ENCODE data around the gene KLHL11. TPM values are rescaled to one million over a fixed set of nuclear protein-coding genes. Genes with fewer than 3 reads are reported as not detected.

The KLHL11 gene
- polyA plus RNA-seq, 1 donor (not counting 4 experiments of a cell fraction or from before 2014, with no cell fraction given): 5.2 TPM

DNA sequence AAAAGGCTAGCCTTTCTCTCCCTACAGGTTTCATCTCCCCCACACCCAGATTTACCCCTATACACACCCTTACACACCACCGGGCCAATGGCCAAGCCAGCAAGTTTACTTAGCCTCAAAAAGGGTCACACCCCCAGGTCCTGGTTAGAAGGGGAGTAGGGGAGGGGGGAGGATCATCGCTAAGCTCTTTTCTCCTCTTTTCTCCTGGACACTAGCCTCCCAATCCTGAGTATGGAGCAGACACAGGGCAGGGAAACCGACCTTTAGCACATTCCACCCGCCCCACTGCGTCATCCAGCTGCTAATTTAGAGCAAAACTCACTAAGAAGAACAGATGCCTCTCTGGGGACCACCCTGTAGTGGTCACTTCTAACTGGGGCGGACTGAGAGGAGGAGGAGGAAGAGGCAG is 49.1 kb upstream of the KLHL11 start:
- peaks cover 68% of the 10 kb centered on the region for H4K20me1 ChIP-seq (ENCODE audit: control insufficient read depth, extremely low read depth, insufficient read depth, low read length)
- TF ChIP-seq, protein P1, sequence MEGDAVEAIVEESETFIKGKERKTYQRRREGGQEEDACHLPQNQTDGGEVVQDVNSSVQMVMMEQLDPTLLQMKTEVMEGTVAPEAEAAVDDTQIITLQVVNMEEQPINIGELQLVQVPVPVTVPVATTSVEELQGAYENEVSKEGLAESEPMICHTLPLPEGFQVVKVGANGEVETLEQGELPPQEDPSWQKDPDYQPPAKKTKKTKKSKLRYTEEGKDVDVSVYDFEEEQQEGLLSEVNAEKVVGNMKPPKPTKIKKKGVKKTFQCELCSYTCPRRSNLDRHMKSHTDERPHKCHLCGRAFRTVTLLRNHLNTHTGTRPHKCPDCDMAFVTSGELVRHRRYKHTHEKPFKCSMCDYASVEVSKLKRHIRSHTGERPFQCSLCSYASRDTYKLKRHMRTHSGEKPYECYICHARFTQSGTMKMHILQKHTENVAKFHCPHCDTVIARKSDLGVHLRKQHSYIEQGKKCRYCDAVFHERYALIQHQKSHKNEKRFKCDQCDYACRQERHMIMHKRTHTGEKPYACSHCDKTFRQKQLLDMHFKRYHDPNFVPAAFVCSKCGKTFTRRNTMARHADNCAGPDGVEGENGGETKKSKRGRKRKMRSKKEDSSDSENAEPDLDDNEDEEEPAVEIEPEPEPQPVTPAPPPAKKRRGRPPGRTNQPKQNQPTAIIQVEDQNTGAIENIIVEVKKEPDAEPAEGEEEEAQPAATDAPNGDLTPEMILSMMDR (optimal IDR thresholded peaks at IDR 0.05 in 1 of 3, IDR thresholded peaks at IDR 0.05 in 1 of 3, conservative IDR thresholded peaks at IDR 0.05 in 1 of 3; ENCODE audit: extremely low read depth in 1 of 3, insufficient read depth in 2 of 3, low read length in 3 of 3): no peak
- no peak for TF ChIP-seq EZH2 (IDR thresholded peaks at IDR 0.05; ENCODE audit: low read length)
- peaks cover 22% of the 10 kb centered on the region for H3K4me1 ChIP-seq (ENCODE audit: control insufficient read depth, extremely low read depth, insufficient read depth, low read length)
- no peaks in the 10 kb centered on the region for H3K27me3 ChIP-seq (ENCODE audit: control insufficient read depth, extremely low read depth, insufficient read depth, low read length)
- no peak for FAIRE-seq
- H2AFZ ChIP-seq (ENCODE audit: control insufficient read depth, low read length): no peak overlapping the region
- no peak overlapping the region for H3K27ac ChIP-seq (ENCODE audit: control insufficient read depth, insufficient read depth, low read length)
- no peaks in the 10 kb centered on the region for H3K9me3 ChIP-seq (ENCODE audit: control insufficient read depth, low read depth, low read length)
- dilution Hi-C loops (cut with MboI; ENCODE audit: extremely low pct_ligation_motif_present, low sequenced_read_pairs): no loop called here
- H3K9me1 ChIP-seq (ENCODE audit: control insufficient read depth, extremely low read depth, insufficient read depth, low read length): peaks cover 5% of the 10 kb centered on the region
- DNase-seq (ENCODE audit: low read depth, low spot score): no peak
- peaks cover 84% of the 10 kb centered on the region for H3K79me2 ChIP-seq (ENCODE audit: control insufficient read depth, insufficient read depth, low read length)
- H3K4me3 ChIP-seq (ENCODE audit: control insufficient read depth in 2 of 3, extremely low read depth in 1 of 3, insufficient read depth in 2 of 3, low read depth in 1 of 3, low read length in 3 of 3): no peak overlapping the region
- no peak overlapping the region for H3K9ac ChIP-seq (ENCODE audit: control insufficient read depth, extremely low read depth, insufficient read depth, low read length)
- no peak overlapping the region for H3K4me2 ChIP-seq (ENCODE audit: control insufficient read depth, extremely low read depth, insufficient read depth, low read depth, low read length)
- H3K36me3 ChIP-seq (ENCODE audit: control insufficient read depth in 2 of 2, extremely low read depth in 1 of 2, insufficient read depth in 2 of 2, low read length in 2 of 2): peaks cover 55 to 56% of the 10 kb centered on the region in 2 experiments

DNA sequence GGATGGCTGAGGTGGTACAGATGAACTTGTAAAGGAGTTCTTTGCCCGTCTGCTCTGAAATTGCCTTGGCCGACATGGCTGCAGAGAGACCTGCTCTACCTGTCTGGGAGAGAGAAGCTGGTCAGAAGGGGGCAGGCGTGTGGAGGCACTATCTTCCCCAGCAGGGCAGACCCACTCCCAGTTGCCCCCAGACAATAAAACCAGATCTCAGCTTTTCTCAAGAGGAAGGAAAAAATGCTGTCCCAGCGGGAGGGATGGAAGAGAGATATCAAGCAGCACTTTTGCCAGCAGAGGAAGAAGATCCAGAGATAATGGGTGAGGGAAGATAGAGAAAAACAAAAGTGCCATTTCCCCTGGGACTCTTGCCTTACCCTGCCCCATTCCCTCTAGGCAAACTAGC is 48.6 kb upstream of the KLHL11 start:
- dilution Hi-C loops (cut with MboI; ENCODE audit: extremely low pct_ligation_motif_present, low sequenced_read_pairs): no loop called here

More for the DNA sequence above, 48.6 kb upstream of the KLHL11 start:
- no peak for TF ChIP-seq EZH2 (IDR thresholded peaks at IDR 0.05; ENCODE audit: low read length)
- TF ChIP-seq, protein P1 (optimal IDR thresholded peaks at IDR 0.05 in 1 of 3, IDR thresholded peaks at IDR 0.05 in 1 of 3, conservative IDR thresholded peaks at IDR 0.05 in 1 of 3; ENCODE audit: extremely low read depth in 1 of 3, insufficient read depth in 2 of 3, low read length in 3 of 3): no peak
- FAIRE-seq: no peak
- H4K20me1 ChIP-seq (ENCODE audit: control insufficient read depth, extremely low read depth, insufficient read depth, low read length): peaks cover 69% of the 10 kb centered on the region
- H3K27ac ChIP-seq (ENCODE audit: control insufficient read depth, insufficient read depth, low read length): no peak overlapping the region
- H3K79me2 ChIP-seq (ENCODE audit: control insufficient read depth, insufficient read depth, low read length): peaks cover 88% of the 10 kb centered on the region
- H3K4me3 ChIP-seq (ENCODE audit: control insufficient read depth in 2 of 3, extremely low read depth in 1 of 3, insufficient read depth in 2 of 3, low read depth in 1 of 3, low read length in 3 of 3): no peak overlapping the region
- no peak overlapping the region for H3K4me2 ChIP-seq (ENCODE audit: control insufficient read depth, extremely low read depth, insufficient read depth, low read depth, low read length)
- H3K36me3 ChIP-seq (ENCODE audit: control insufficient read depth in 2 of 2, extremely low read depth in 1 of 2, insufficient read depth in 2 of 2, low read length in 2 of 2): peaks cover 60% of the 10 kb centered on the region in 2 experiments
- H3K27me3 ChIP-seq (ENCODE audit: control insufficient read depth, extremely low read depth, insufficient read depth, low read length): no peaks in the 10 kb centered on the region
- no peak for DNase-seq (ENCODE audit: low read depth, low spot score)
- H3K9ac ChIP-seq (ENCODE audit: control insufficient read depth, extremely low read depth, insufficient read depth, low read length): no peak overlapping the region
- no peaks in the 10 kb centered on the region for H3K9me3 ChIP-seq (ENCODE audit: control insufficient read depth, low read depth, low read length)
- H3K9me1 ChIP-seq (ENCODE audit: control insufficient read depth, extremely low read depth, insufficient read depth, low read length): peaks cover 5% of the 10 kb centered on the region
- peaks cover 21% of the 10 kb centered on the region for H3K4me1 ChIP-seq (ENCODE audit: control insufficient read depth, extremely low read depth, insufficient read depth, low read length)
- no peak overlapping the region for H2AFZ ChIP-seq (ENCODE audit: control insufficient read depth, low read length)

All from keratinocyte (primary cell).